Endothelial cell of umbilical vein (primary cell): ENCODE results near the gene NEU4. TPM values are rescaled to one million over a fixed set of nuclear protein-coding genes. Genes with fewer than 3 reads are reported as not detected.
"Not testable (repeated sequence)": the region's sequence is repeated elsewhere in the genome, so short reads cannot be mapped to it uniquely, and the experiment has no call there.

Experiments
- BruUV-seq: library from RNA; stranded (reverse); fragments of 400-500 nt; replicated peaks from 2 replicates; lab custom pipeline; 2021; lab: Mats Ljungman, UMichigan
- CTCF ChIA-PET: fragments of 300-600, 350-600 bp; sonication (Branson Sonifier 250); formaldehyde crosslinking; loops from one replicate; lab custom pipeline; 2021; ENCODE audit warnings: antibody characterized with exemption, inconsistent platforms; lab: Charles Lee
- POLR2A ChIA-PET: fragments of 300-600, 350-600 bp; sonication (Branson Sonifier 250); formaldehyde crosslinking; loops from one replicate; lab custom pipeline; 2021; ENCODE audit warnings: antibody characterized with exemption, inconsistent platforms; lab: Charles Lee
- DNase-seq: peaks from one replicate; pipeline ENCODE4 v3.0.0-alpha.2; 2011; ENCODE audit warnings: low read depth, low spot score
- FAIRE-seq: peaks from 2 replicates; lab custom pipeline; 2011; peaks lifted over from hg19 to GRCh38; lab: Jason Lieb, UNC
- H2AFZ ChIP-seq: 2 replicates; pipeline ENCODE4 v1.6.0; 2012; ENCODE audit warnings: low read depth, low read length, control low read depth, inconsistent platforms
- H3K27ac ChIP-seq: 2 replicates; pipeline ENCODE4 v1.5.1; 2011; ENCODE audit warnings: low read depth, mild to moderate bottlenecking, control low read depth, low read length, moderate library complexity; ENCODE audit not compliant: insufficient read depth
- H3K27me3 ChIP-seq, 2 experiments: 2 replicates each; pipeline versions ENCODE4 v1.6.0 to v1.6.1; 2011; ENCODE audit warnings: low read length in 2 of 2, mixed read lengths in 1 of 2; ENCODE audit not compliant: control insufficient read depth in 2 of 2, insufficient read depth in 2 of 2
- H3K36me3 ChIP-seq, 2 experiments: 2 replicates in 1 of 2; 3 replicates in 1 of 2; pipeline ENCODE4 v1.5.1; 2011; ENCODE audit warnings: low read length in 2 of 2, mild to moderate bottlenecking in 1 of 2, moderate library complexity in 1 of 2; ENCODE audit not compliant: control insufficient read depth in 2 of 2, insufficient read depth in 2 of 2; ENCODE audit errors: extremely low read depth in 1 of 2
- H3K4me1 ChIP-seq: 3 replicates; pipeline ENCODE4 v1.5.1; 2011; ENCODE audit warnings: mild to moderate bottlenecking, low read length; ENCODE audit not compliant: control insufficient read depth, insufficient read depth; ENCODE audit errors: extremely low read depth
- H3K4me2 ChIP-seq: 2 replicates; pipeline ENCODE4 v1.6.1; 2011; ENCODE audit warnings: low read length, control low read depth, mixed read lengths; ENCODE audit not compliant: insufficient read depth
- H3K4me3 ChIP-seq, 3 experiments: fragments of 200-600 bp in 1 of 3; sonication (generic), shearing (Covaris generic) in 1 of 3; replicated peaks in 1 of 3; 2 replicates each; pipeline ENCODE4 v1.5.1; 2011 to 2016; ENCODE audit warnings: control low read depth in 3 of 3, low read length in 3 of 3, mild to moderate bottlenecking in 2 of 3, inconsistent platforms in 1 of 3, low read depth in 1 of 3, moderate library complexity in 1 of 3; ENCODE audit not compliant: insufficient read depth in 1 of 3
- H3K79me2 ChIP-seq: 2 replicates; pipeline ENCODE4 v1.6.0; 2012; ENCODE audit warnings: low read length, inconsistent platforms; ENCODE audit not compliant: control insufficient read depth, insufficient read depth
- H3K9ac ChIP-seq: replicated peaks from 2 replicates; pipeline ENCODE3; 2011; ENCODE audit warnings: low read length, control low read depth; ENCODE audit not compliant: insufficient read depth; ENCODE audit errors: extremely low read depth
- H3K9me1 ChIP-seq: replicated peaks from 3 replicates; pipeline ENCODE4 v1.6.0; 2011; ENCODE audit warnings: mild to moderate bottlenecking, low read length; ENCODE audit not compliant: control insufficient read depth, insufficient read depth; ENCODE audit errors: extremely low read depth
- H3K9me3 ChIP-seq: replicated peaks from 2 replicates; pipeline ENCODE4 v1.5.1; 2012; ENCODE audit warnings: low read length, inconsistent platforms; ENCODE audit not compliant: control insufficient read depth, insufficient read depth
- H4K20me1 ChIP-seq: replicated peaks from 2 replicates; pipeline ENCODE3; 2011; ENCODE audit warnings: mild to moderate bottlenecking, low read length; ENCODE audit not compliant: control insufficient read depth, insufficient read depth; ENCODE audit errors: extremely low read depth
- CTCF ChIP-seq, 2 donors: IDR thresholded peaks; 1 replicate in 1 of 2; 2 replicates in 1 of 2; pipeline ENCODE4 v1.5.1; 2011; ENCODE audit warnings: low read length in 2 of 2, mild to moderate bottlenecking in 2 of 2, moderate library complexity in 2 of 2, control low read depth in 1 of 2, inconsistent platforms in 1 of 2, low read depth in 1 of 2; ENCODE audit not compliant: insufficient read depth in 1 of 2; ENCODE audit errors: extremely low read depth in 1 of 2
- EZH2 ChIP-seq: IDR thresholded peaks from 2 replicates; pipeline ENCODE4 v1.6.1; 2012; ENCODE audit warnings: borderline replicate concordance, low read depth, mild to moderate bottlenecking, moderate library complexity, low read length, inconsistent platforms; ENCODE audit not compliant: severe bottlenecking
- FOS ChIP-seq: IDR thresholded peaks from 2 replicates; pipeline ENCODE4 v1.6.1; 2011; ENCODE audit warnings: mild to moderate bottlenecking, low read length, moderate library complexity, borderline replicate concordance; ENCODE audit not compliant: insufficient read depth
- GATA2 ChIP-seq: IDR thresholded peaks from 2 replicates; pipeline ENCODE4 v1.7.0; 2011; ENCODE audit warnings: low read depth, mild to moderate bottlenecking, moderate library complexity, mixed read lengths, low read length; ENCODE audit not compliant: insufficient read length, insufficient read depth
- JUN ChIP-seq: IDR thresholded peaks from 2 replicates; pipeline ENCODE4 v1.6.1; 2011; ENCODE audit warnings: borderline replicate concordance, low read depth; ENCODE audit not compliant: insufficient read length, insufficient read depth
- MAX ChIP-seq: IDR thresholded peaks from 2 replicates; pipeline ENCODE4 v1.6.1; 2011; ENCODE audit not compliant: insufficient read depth, insufficient read length
- MYC ChIP-seq: IDR thresholded peaks from one replicate; pipeline ENCODE4 v1.6.1; 2011; ENCODE audit warnings: mild to moderate bottlenecking, low read depth, low read length
- POLR2A ChIP-seq: IDR thresholded peaks from 2 replicates; pipeline ENCODE4 v1.6.1; 2012; ENCODE audit warnings: low read depth, mild to moderate bottlenecking, control low read depth, low read length
- POLR2AphosphoS5 ChIP-seq: IDR thresholded peaks from 2 replicates; pipeline ENCODE4 v1.6.1; 2012; ENCODE audit warnings: low read depth, mild to moderate bottlenecking, control low read depth, low read length, moderate library complexity; ENCODE audit not compliant: insufficient read depth
- dilution Hi-C: fragments of 300-500 bp; cut with MboI; formaldehyde crosslinking; loops from one replicate; pipeline ENCODE4 v1.15.0; 2019; ENCODE audit warnings: low sequenced_read_pairs; ENCODE audit not compliant: extremely low pct_ligation_motif_present
- intact Hi-C: fragments of 100-400 bp; cut with micrococcal nuclease; formaldehyde crosslinking; loops from one replicate; pipeline ENCODE4 v1.10.0; 2022
- polyA plus RNA-seq, 4 experiments: library from polyadenylated mRNA; depleted of rRNA in 3 of 4; stranded (reverse) in 3 of 4; unstranded in 1 of 4; fragments of >200 nt; gene quantifications; 2 replicates each; pipeline versions ENCODE4 v1.2.1 to v1.2.3, GENCODE V29; 2011 to 2012; ENCODE audit warnings: missing spikeins in 1 of 4
- total RNA-seq: library from RNA; stranded (reverse); gene quantifications from 2 replicates; pipeline ENCODE4 v1.2.3, GENCODE V29; 2021

The NEU4 gene
- total and polyA plus RNA-seq, 2 donors (not counting 3 experiments of a cell fraction or from before 2014, with no cell fraction given), result not detected

GRCh38 chr2:241823531-241824437 is 14.8 kb downstream of the NEU4 start:
- intact Hi-C loops, FAIRE-seq, dilution Hi-C loops, H3K36me3 ChIP-seq, H3K9me3 ChIP-seq, H4K20me1 ChIP-seq, H3K4me2 ChIP-seq, H3K4me1 ChIP-seq, DNase-seq, H3K9ac ChIP-seq, H3K79me2 ChIP-seq, POLR2A ChIA-PET, H3K9me1 ChIP-seq, H3K27me3 ChIP-seq, H3K27ac ChIP-seq, H2AFZ ChIP-seq, BruUV-seq, H3K4me3 ChIP-seq, CTCF ChIA-PET: not testable (repeated sequence)

GRCh38 chr2:241827394-241827793 is 18.4 kb downstream of the NEU4 start:
- Histone ChIP-seq H3K9me1 (no peaks in the 10 kb centered on the region), H2AFZ (no peak overlapping the region), H3K4me1 (no peaks in the 10 kb centered on the region), H3K4me2 (no peak overlapping the region), H3K27me3 (peaks cover 1 to 5% of the 10 kb centered on the region in 2 experiments), H3K4me3 (no peak overlapping the region), H3K79me2 (no peaks in the 10 kb centered on the region), H3K9me3 (no peaks in the 10 kb centered on the region), H3K36me3 (no peaks in the 10 kb centered on the region), H3K9ac (no peak overlapping the region), H4K20me1 (no peaks in the 10 kb centered on the region), H3K27ac (no peak overlapping the region)
- ChIA-PET CTCF (no interaction called here), POLR2A (no interaction called here)
- FAIRE-seq (no peak), DNase-seq (no peak)
- no TSS peak for BruUV-seq
- TF ChIP-seq MYC, result no peak
- TF ChIP-seq FOS, result no peak
- TF ChIP-seq POLR2AphosphoS5, result no peak
- TF ChIP-seq EZH2, result no peak
- no peak for TF ChIP-seq CTCF (IDR thresholded peaks at IDR 0.05; ENCODE audit: extremely low read depth in 1 of 2, insufficient read depth in 1 of 2, low read depth in 1 of 2, low read length in 2 of 2)
- TF ChIP-seq MAX, result no peak
- no peak for TF ChIP-seq POLR2A
- TF ChIP-seq JUN, result no peak
- no peak for TF ChIP-seq GATA2
- dilution Hi-C loops (no loop called here), intact Hi-C loops (no loop called here)
